Measurements from ENCODE around the gene PRR20G.

Gene PRR20G

GRCh38 chr3:127261925-127262324 lies 25.9 kb downstream of the PRR20G start:
- no peak overlapping the region for H3K4me3 ChIP-seq (ENCODE audit: low read depth, low read length)
- ChIA-PET CTCF (interaction anchor here (0.6 kb wide), 1 partner anchor 558 kb away, joined by 3 read pairs; the partner anchor contains the start of gene CHCHD6), POLR2A (no interaction called here)

DNA sequence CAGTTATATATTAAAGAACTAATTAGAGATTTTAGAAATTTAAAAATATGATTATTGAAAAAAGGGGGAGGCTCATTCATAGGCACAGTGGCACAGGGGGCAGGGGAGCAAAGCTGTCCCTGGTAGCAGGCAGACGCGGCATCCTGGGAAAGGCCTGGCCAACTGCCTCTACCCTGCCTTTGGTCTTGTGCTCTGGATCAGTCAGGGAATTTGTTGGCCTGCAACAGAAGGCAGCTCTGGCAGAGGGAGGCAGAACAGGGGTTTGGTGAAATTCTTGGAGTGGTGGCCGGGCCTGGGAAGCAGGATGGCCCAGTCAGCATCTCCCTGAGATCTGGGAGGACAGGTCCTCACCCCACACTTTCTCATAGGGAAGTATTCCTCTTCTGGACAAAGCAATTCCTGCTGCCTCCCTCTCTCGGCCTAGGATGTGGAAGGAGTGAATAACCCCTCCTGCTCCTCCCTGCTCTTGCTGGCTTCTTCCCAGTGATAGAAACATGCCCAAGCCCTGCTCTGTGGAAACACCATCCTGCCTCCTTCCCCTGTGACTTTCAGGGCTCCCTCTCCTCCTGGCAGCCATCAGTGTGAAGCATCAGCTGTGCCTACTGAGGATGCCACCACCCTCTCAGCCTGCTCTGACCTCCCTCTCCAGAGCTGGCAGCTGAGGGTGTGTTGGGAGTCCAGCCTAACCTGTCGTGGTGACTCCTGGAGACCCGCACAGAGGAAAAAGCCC lies 26.9 kb downstream of the PRR20G start:
- Histone ChIP-seq H3K4me3 (ENCODE audit: low read depth, low read length) (no peak overlapping the region), H3K36me3 (ENCODE audit: control insufficient read depth in 2 of 2, insufficient read depth in 1 of 2, low read length in 2 of 2) (no peaks in the 10 kb centered on the region), H3K9me3 (ENCODE audit: control insufficient read depth, insufficient read depth, low read depth, low read length) (no peaks in the 10 kb centered on the region), H3K27ac (ENCODE audit: extremely low read depth, low read depth, low read length) (no peak overlapping the region), H3K4me1 (ENCODE audit: control insufficient read depth, insufficient read depth, low read length) (no peaks in the 10 kb centered on the region)
- no peak for TF ChIP-seq ZNF223 (tag by site-specific recombination; IDR thresholded peaks at IDR 0.05)
- TF ChIP-seq, protein P1, sequence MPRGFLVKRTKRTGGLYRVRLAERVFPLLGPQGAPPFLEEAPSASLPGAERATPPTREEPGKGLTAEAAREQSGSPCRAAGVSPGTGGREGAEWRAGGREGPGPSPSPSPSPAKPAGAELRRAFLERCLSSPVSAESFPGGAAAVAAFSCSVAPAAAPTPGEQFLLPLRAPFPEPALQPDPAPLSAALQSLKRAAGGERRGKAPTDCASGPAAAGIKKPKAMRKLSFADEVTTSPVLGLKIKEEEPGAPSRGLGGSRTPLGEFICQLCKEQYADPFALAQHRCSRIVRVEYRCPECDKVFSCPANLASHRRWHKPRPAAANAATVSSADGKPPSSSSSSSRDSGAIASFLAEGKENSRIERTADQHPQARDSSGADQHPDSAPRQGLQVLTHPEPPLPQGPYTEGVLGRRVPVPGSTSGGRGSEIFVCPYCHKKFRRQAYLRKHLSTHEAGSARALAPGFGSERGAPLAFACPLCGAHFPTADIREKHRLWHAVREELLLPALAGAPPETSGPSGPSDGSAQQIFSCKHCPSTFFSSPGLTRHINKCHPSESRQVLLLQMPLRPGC (tag by site-specific recombination; IDR thresholded peaks at IDR 0.05), result no peak
- TF ChIP-seq ZNF239 (tag by site-specific recombination; IDR thresholded peaks at IDR 0.05), result no peak
- TF ChIP-seq GLIS2 (tag by site-specific recombination; IDR thresholded peaks at IDR 0.05), result no peak
- TF ChIP-seq EGR2 (tag by site-specific recombination; IDR thresholded peaks at IDR 0.05; ENCODE audit: low read depth), result no peak
- no peak for TF ChIP-seq ZFP3 (tag by site-specific recombination; IDR thresholded peaks at IDR 0.05; ENCODE audit: low read depth)
- no peak for TF ChIP-seq ZBTB8A (tag by site-specific recombination; IDR thresholded peaks at IDR 0.05)
- no peak for TF ChIP-seq FEZF1 (tag by site-specific recombination; IDR thresholded peaks at IDR 0.05)
- TF ChIP-seq ZFHX2 (tag by site-specific recombination; conservative IDR thresholded peaks at IDR 0.05), result no peak
- TF ChIP-seq ZNF776 (tag by site-specific recombination; IDR thresholded peaks at IDR 0.05; ENCODE audit: borderline replicate concordance), result no peak
- TF ChIP-seq, protein P2, sequence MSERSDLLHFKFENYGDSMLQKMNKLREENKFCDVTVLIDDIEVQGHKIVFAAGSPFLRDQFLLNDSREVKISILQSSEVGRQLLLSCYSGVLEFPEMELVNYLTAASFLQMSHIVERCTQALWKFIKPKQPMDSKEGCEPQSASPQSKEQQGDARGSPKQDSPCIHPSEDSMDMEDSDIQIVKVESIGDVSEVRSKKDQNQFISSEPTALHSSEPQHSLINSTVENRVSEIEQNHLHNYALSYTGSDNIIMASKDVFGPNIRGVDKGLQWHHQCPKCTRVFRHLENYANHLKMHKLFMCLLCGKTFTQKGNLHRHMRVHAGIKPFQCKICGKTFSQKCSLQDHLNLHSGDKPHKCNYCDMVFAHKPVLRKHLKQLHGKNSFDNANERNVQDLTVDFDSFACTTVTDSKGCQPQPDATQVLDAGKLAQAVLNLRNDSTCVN (tag by site-specific recombination; optimal IDR thresholded peaks at IDR 0.05), result no peak
- no peak for TF ChIP-seq ZNF558 (tag by site-specific recombination; IDR thresholded peaks at IDR 0.05)
- no peak for TF ChIP-seq GLI2 (tag by site-specific recombination; IDR thresholded peaks at IDR 0.05; ENCODE audit: borderline replicate concordance, low read depth)
- no peak for TF ChIP-seq KLF9 (tag by site-specific recombination; IDR thresholded peaks at IDR 0.05; ENCODE audit: low read depth)
- TF ChIP-seq ZNF202 (tag by site-specific recombination; IDR thresholded peaks at IDR 0.05; ENCODE audit: borderline replicate concordance), result no peak
- TF ChIP-seq ZNF791 (tag by site-specific recombination; IDR thresholded peaks at IDR 0.05), result no peak
- no peak for TF ChIP-seq ZNF37A (tag by site-specific recombination; IDR thresholded peaks at IDR 0.05)
- no peak for TF ChIP-seq YY2 (tag by site-specific recombination; IDR thresholded peaks at IDR 0.05)
- POLR2A ChIA-PET, result no interaction called here
- CTCF ChIA-PET, result interaction anchor here (0.6 kb wide), 1 partner anchor 1086 kb away, joined by 3 read pairs; no protein-coding TSS in a partner anchor

More at GRCh38 chr3:127261925-127262324, 25.9 kb downstream of the PRR20G start:
- TF ChIP-seq MZF1 (tag by site-specific recombination; IDR thresholded peaks at IDR 0.05; ENCODE audit: borderline replicate concordance), result no peak
- TF ChIP-seq, protein P3, sequence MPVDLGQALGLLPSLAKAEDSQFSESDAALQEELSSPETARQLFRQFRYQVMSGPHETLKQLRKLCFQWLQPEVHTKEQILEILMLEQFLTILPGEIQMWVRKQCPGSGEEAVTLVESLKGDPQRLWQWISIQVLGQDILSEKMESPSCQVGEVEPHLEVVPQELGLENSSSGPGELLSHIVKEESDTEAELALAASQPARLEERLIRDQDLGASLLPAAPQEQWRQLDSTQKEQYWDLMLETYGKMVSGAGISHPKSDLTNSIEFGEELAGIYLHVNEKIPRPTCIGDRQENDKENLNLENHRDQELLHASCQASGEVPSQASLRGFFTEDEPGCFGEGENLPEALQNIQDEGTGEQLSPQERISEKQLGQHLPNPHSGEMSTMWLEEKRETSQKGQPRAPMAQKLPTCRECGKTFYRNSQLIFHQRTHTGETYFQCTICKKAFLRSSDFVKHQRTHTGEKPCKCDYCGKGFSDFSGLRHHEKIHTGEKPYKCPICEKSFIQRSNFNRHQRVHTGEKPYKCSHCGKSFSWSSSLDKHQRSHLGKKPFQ (tag by site-specific recombination; IDR thresholded peaks at IDR 0.05), result no peak
- TF ChIP-seq ZNF664 (tag by site-specific recombination; IDR thresholded peaks at IDR 0.05), result no peak
- no peak for TF ChIP-seq ZNF146 (tag by site-specific recombination; IDR thresholded peaks at IDR 0.05)
- no peak for TF ChIP-seq ZNF10 (tag by site-specific recombination; IDR thresholded peaks at IDR 0.05)
- Histone ChIP-seq H3K9me3 (ENCODE audit: control insufficient read depth, insufficient read depth, low read depth, low read length) (no peaks in the 10 kb centered on the region), H3K36me3 (ENCODE audit: control insufficient read depth in 2 of 2, insufficient read depth in 1 of 2, low read length in 2 of 2) (no peaks in the 10 kb centered on the region), H3K27ac (ENCODE audit: extremely low read depth, low read depth, low read length) (no peak overlapping the region), H3K4me1 (ENCODE audit: control insufficient read depth, insufficient read depth, low read length) (no peaks in the 10 kb centered on the region)
